Stomach (tissue), 9 donors: ENCODE measurements around the gene CELSR1. TPM values are rescaled to one million over a fixed set of nuclear protein-coding genes. Genes with fewer than 3 reads are reported as not detected.

Source experiments
- DNase-seq, 2 donors: peaks; one replicate each; pipeline versions ENCODE4 v3.0.0 to v3.0.0-alpha.2; 2013 to 2019
- H3K27ac ChIP-seq, 5 donors: fragments of 200-600 bp in 4 of 5; sonication (generic) in 4 of 5; one replicate each; pipeline ENCODE4 v1.5.1; 2013 to 2019; ENCODE audit warnings: mild to moderate bottlenecking in 1 of 5, moderate library complexity in 1 of 5
- H3K27me3 ChIP-seq, 3 donors: fragments of 200-600 bp; sonication (generic); one replicate each; pipeline ENCODE4 v1.5.1; 2017 to 2019; ENCODE audit warnings: mixed run types in 1 of 3
- H3K36me3 ChIP-seq, 4 donors: fragments of 200-600 bp; sonication (generic); 1 replicate in 3 of 4; 2 replicates in 1 of 4; pipeline ENCODE4 v1.5.1; 2016 to 2019
- H3K4me1 ChIP-seq, 4 donors: fragments of 200-600 bp; sonication (generic); one replicate each; pipeline ENCODE4 v1.5.1; 2016 to 2019
- H3K4me3 ChIP-seq, 4 donors: fragments of 200-600 bp; sonication (generic) in 3 of 4; one replicate each; pipeline ENCODE4 v1.5.1; 2016 to 2019; ENCODE audit warnings: mild to moderate bottlenecking in 1 of 4
- H3K9me3 ChIP-seq, 4 donors: fragments of 200-600 bp; sonication (generic); one replicate each; pipeline ENCODE4 v1.5.1; 2016 to 2019
- EP300 ChIP-seq: sonication (generic); formaldehyde crosslinking; IDR thresholded peaks from one replicate; pipeline ENCODE4 v1.6.1; 2017; ENCODE audit warnings: antibody characterized with exemption
- POLR2A ChIP-seq, 4 donors: fragments of 450-650 bp; IDR thresholded peaks; one replicate each; pipeline ENCODE4 v1.6.1; 2016; ENCODE audit warnings: antibody characterized with exemption in 4 of 4, control low read depth in 2 of 4, mild to moderate bottlenecking in 1 of 4, moderate library complexity in 1 of 4
- POLR2AphosphoS5 ChIP-seq, 3 donors: sonication (generic); formaldehyde crosslinking; IDR thresholded peaks; one replicate each; pipeline ENCODE4 v1.6.1; 2016; ENCODE audit warnings: antibody characterized with exemption in 3 of 3
- WGBS, 5 donors: extraction: QIAGEN DNeasy Blood & Tissue Kit in 3 of 5; methylation state at CpG; one replicate each; pipeline versions ENCODE4 v1.1.5 to v1.1.7; 2013 to 2018; 5-methylcytosine and 5-hydroxymethylcytosine counted together
- intact Hi-C: fragments of 100-400 bp; cut with DNase I; formaldehyde crosslinking; loops from one replicate; pipeline ENCODE4 v1.15.1; 2023; ENCODE audit warnings: low total_unique reads
- polyA plus RNA-seq, 3 donors: library from polyadenylated mRNA; stranded (reverse); fragments of 200-250 nt; gene quantifications; one replicate each; pipeline ENCODE4 v1.2.3, GENCODE V29; 2013
- total RNA-seq, 5 donors: library from RNA; depleted of rRNA; stranded (reverse); fragments of >200 nt; gene quantifications; one replicate each; pipeline versions ENCODE4 v1.1.0 to v1.2.3, GENCODE V29; 2014 to 2016
- TF ChIP-seq, protein P1 (sequence below), 7 experiments: fragments of 450-650 bp in 4 of 7; fragments of 200-600 bp in 3 of 7; sonication (generic) in 3 of 7; IDR thresholded peaks; one replicate each; pipeline ENCODE4 v1.5.1; 2016 to 2019; ENCODE audit warnings: antibody characterized with exemption in 7 of 7, control low read depth in 2 of 7, mild to moderate bottlenecking in 1 of 7
- donor health status: healthy with polysubstance abuse.
- donor health status: Bipolar disorder and iron deficiency.
- donor health status: healthy.

Gene CELSR1
- total and polyA plus RNA-seq, 8 donors: 0.29 to 78.2 (median 13.4) TPM

DNA sequence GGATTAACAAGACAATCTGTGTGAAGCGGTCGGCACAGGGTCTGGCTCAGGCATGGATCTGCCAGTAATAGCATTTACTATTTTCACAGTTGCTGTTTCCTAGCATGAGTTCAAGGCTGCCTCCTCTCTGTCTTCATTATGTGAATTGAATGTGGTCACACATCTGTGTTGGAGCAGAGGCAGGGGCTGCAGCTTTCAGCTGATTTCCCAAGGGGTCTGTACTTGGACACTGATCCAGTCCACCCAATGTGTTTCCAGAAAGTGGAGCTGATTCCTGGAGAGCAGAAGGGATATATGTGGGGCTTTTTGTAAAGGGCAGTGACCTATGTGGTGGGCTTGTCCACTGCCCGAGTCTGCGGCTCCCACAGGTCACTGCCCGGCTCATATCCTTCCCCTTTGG lies 3.5 kb upstream of the CELSR1 start:
- Histone ChIP-seq H3K9me3 (no peaks in the 10 kb centered on the region), H3K27me3 (peaks cover 0 to 55% (median 20%) of the 10 kb centered on the region in 3 donors), H3K27ac (no peak overlapping the region), H3K36me3 (no peaks in the 10 kb centered on the region), H3K4me3 (no peak overlapping the region), H3K4me1 (peaks cover 18 to 44% (median 40%) of the 10 kb centered on the region in 4 donors)
- no peak for DNase-seq
- WGBS, 5 donors: 89 to 96% (median 95%) methylated on average over 5 of the region's 5 CpGs
- no peak for TF ChIP-seq POLR2AphosphoS5 (IDR thresholded peaks at IDR 0.05)
- no peak for TF ChIP-seq POLR2A (IDR thresholded peaks at IDR 0.05)
- TF ChIP-seq, protein P1, sequence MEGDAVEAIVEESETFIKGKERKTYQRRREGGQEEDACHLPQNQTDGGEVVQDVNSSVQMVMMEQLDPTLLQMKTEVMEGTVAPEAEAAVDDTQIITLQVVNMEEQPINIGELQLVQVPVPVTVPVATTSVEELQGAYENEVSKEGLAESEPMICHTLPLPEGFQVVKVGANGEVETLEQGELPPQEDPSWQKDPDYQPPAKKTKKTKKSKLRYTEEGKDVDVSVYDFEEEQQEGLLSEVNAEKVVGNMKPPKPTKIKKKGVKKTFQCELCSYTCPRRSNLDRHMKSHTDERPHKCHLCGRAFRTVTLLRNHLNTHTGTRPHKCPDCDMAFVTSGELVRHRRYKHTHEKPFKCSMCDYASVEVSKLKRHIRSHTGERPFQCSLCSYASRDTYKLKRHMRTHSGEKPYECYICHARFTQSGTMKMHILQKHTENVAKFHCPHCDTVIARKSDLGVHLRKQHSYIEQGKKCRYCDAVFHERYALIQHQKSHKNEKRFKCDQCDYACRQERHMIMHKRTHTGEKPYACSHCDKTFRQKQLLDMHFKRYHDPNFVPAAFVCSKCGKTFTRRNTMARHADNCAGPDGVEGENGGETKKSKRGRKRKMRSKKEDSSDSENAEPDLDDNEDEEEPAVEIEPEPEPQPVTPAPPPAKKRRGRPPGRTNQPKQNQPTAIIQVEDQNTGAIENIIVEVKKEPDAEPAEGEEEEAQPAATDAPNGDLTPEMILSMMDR (IDR thresholded peaks at IDR 0.05): no peak
- TF ChIP-seq EP300: no peak
- intact Hi-C loops: no loop called here

DNA sequence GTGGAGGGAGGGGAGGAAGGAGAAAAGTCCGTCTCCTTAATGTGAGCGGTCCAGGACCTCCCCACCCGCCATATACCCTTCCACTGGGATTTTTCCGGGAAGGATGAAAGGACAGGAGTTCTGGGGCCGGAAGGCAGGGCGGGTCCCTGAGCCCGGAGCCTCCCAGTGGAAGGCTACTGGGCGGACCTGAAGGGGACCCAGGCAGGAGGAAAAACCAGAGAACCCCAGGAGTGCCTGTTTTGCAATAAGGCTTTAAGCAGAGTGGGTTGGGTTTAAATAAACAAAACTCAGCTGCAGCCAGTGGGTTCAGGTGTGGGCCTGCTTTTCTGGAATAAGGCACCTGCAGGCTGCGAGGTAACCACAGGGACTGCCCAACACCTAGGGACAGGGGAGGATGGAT lies 1.7 kb upstream of the CELSR1 start:
- Histone ChIP-seq H3K9me3 (no peaks in the 10 kb centered on the region), H3K4me1 (peaks cover 18 to 52% (median 31%) of the 10 kb centered on the region in 4 donors), H3K27me3 (peaks cover 0 to 72% (median 22%) of the 10 kb centered on the region in 3 donors), H3K4me3 (peak overlapping the region in 2 of 4 donors; percentile 64 to 70), H3K36me3 (no peaks in the 10 kb centered on the region), H3K27ac (peak overlapping the region in 4 of 5 donors; percentile 2 to 80 (median 66))
- 28 to 52% (median 35%) methylated on average over 9 of the region's 9 CpGs for WGBS, 5 donors
- intact Hi-C loops: loop anchor here (5.0 kb wide), 1 partner anchor 167 kb away; no protein-coding TSS in a partner anchor
- TF ChIP-seq, protein P1 (IDR thresholded peaks at IDR 0.05): no peak
- TF ChIP-seq POLR2AphosphoS5 (IDR thresholded peaks at IDR 0.05): no peak
- TF ChIP-seq EP300: no peak
- TF ChIP-seq POLR2A (IDR thresholded peaks at IDR 0.05): no peak
- peak in 1 of 2 donors; percentile 65 for DNase-seq

DNA sequence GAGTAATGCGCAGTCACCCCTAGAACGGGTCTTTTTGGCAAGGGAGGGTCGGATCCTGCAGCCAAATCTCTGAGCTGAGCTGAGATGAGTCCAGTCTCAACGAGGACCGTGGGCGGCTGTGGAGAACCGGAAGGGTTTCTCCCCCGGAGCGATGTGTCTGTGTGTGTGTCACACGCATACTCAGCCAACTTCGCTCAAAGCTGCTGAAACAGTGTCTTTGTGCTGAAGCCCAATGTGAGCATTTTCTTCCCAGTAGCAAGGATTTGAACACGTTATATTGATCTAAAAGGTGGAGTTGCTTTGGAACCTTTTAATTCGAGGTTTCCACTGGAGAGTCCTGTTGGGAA lies 1.4 kb upstream of the CELSR1 start:
- Histone ChIP-seq H3K9me3 (no peaks in the 10 kb centered on the region), H3K4me1 (peaks cover 18 to 56% (median 31%) of the 10 kb centered on the region in 4 donors), H3K27ac (peak overlapping the region; percentile 32 to 80 (median 57)), H3K27me3 (peaks cover 0 to 72% (median 22%) of the 10 kb centered on the region in 3 donors), H3K4me3 (peak overlapping the region; percentile 46 to 70 (median 58)), H3K36me3 (no peaks in the 10 kb centered on the region)
- intact Hi-C loops: loop anchor here (5.0 kb wide), 1 partner anchor 166 kb away; no protein-coding TSS in a partner anchor
- peak in 1 of 2 donors; percentile 57 for DNase-seq
- TF ChIP-seq, protein P1 (IDR thresholded peaks at IDR 0.05): no peak
- TF ChIP-seq POLR2AphosphoS5 (IDR thresholded peaks at IDR 0.05) (no peak), EP300 (no peak), POLR2A (IDR thresholded peaks at IDR 0.05) (no peak)
- 6 to 21% (median 7%) methylated on average over 6 to 13 of the region's 13 CpGs for WGBS, 5 donors

DNA sequence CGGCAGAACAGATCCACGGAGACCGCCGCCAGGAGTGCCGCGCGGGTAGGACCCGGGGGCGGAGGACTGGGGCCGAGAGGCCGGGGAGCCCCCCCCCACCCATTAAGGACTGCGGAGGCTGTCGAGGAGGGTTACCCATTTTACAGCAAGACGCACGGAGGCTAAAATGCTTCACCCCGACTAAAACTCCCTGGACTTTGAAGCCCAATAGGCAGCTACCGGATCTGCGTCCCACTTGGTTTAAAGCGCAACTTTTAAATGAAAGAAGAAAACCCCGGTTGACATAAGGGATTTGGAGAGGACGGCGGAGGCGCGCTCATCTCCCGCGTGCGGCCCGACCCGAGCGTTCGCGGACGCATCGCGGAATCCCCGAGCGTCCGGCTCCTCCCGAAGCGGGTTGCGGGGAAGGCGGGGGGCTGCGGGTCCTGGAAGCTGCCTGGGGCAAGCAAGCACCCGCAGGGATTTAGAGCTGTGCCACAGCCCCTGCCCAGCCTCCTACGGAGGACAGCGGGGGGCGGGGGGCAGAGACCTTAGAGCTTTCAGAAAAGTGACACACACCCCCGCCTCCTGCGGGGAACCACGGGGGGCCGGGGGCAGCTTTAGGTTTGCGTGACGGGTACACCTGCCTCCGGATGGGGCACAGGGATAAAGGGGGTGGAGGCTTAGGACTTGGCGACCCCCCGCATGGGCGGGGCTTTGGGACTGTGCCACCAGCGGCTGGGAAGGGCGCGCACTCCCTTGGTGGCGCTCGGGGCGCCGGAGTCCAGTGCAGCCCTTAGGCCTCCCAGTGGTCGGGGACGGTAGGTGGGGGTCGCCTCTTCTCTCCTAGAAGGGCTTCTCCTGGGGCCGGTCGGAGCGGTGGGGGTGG lies 760 bp upstream of the CELSR1 start:
- H3K36me3 ChIP-seq: no peaks in the 10 kb centered on the region
- peak overlapping the region; percentile 46 to 70 (median 58) for H3K4me3 ChIP-seq
- no peaks in the 10 kb centered on the region for H3K9me3 ChIP-seq
- TF ChIP-seq POLR2AphosphoS5 (IDR thresholded peaks at IDR 0.05): no peak
- no peak for TF ChIP-seq EP300
- TF ChIP-seq POLR2A (IDR thresholded peaks at IDR 0.05): no peak
- TF ChIP-seq, protein P1 (IDR thresholded peaks at IDR 0.05): peak in 1 of 7 experiments; percentile 8
- intact Hi-C loops: loop anchor here (5.0 kb wide), 1 partner anchor 166 kb away; no protein-coding TSS in a partner anchor
- peaks cover 0 to 72% (median 22%) of the 10 kb centered on the region in 3 donors for H3K27me3 ChIP-seq
- DNase-seq: peak in 1 of 2 donors; percentile 75
- peak overlapping the region; percentile 32 to 80 (median 57) for H3K27ac ChIP-seq
- 1 to 3% (median 1%) methylated on average over 6 to 70 of the region's 70 CpGs for WGBS, 5 donors
- H3K4me1 ChIP-seq: peaks cover 22 to 62% (median 36%) of the 10 kb centered on the region in 4 donors
